GM12873 (cell line): ENCODE data around the gene DNAH8.

Source experiments
- TF ChIP-seq, protein P1 (sequence below): IDR thresholded peaks from 2 replicates; pipeline ENCODE4 v1.5.1; 2012; ENCODE audit warnings: low read depth, mild to moderate bottlenecking, moderate library complexity, low read length, control low read depth; ENCODE audit not compliant: insufficient read depth; ENCODE audit errors: missing control alignments

The DNAH8 gene

DNA sequence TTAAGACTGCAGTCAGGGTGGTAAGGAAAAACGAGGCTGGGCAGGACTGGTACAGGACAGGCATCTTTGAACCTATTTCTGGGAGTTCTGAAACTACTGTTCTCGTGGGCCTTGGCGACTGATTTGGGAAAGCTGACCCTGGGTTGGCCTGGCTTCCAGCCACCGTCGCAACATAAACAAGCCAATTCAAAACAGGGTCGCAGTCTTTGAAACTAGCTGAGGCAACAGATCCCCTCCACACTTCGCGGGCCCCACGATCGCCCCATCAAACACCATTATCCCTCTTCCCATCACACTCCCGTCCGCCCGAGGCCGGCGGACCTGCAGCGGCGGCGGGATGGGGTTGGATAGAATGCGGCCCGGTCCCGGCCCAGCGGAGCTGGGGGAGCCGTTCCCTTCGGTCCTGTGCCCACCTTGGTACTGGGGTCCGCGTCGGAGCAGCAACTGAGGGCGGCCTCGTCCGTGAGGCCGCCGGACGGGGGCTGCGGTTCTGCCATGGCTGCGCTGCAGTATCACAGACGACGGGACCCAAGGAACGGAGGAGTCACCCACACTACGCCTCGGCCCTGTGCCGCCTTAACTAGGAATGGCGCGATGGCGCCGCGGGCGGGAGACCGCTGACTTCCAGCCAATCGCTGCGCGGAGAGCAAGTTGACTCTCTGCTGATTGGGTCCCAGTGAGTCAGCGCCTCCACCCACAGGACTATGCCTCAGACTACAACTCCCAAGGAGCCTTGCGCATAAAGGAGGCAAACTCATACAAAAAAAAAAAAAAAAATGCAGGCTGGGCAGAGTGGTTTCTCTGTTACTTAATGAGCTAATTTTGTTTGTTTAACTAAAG is 12.3 kb upstream of the DNAH8 start, which contains the start of gene GLO1:
GLO1 (minus strand) TSS at position 588 of the 840 bp plus-strand sequence; CDS start at position 497, 91 bp downstream.
- TF ChIP-seq, protein P1, sequence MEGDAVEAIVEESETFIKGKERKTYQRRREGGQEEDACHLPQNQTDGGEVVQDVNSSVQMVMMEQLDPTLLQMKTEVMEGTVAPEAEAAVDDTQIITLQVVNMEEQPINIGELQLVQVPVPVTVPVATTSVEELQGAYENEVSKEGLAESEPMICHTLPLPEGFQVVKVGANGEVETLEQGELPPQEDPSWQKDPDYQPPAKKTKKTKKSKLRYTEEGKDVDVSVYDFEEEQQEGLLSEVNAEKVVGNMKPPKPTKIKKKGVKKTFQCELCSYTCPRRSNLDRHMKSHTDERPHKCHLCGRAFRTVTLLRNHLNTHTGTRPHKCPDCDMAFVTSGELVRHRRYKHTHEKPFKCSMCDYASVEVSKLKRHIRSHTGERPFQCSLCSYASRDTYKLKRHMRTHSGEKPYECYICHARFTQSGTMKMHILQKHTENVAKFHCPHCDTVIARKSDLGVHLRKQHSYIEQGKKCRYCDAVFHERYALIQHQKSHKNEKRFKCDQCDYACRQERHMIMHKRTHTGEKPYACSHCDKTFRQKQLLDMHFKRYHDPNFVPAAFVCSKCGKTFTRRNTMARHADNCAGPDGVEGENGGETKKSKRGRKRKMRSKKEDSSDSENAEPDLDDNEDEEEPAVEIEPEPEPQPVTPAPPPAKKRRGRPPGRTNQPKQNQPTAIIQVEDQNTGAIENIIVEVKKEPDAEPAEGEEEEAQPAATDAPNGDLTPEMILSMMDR: no peak

DNA sequence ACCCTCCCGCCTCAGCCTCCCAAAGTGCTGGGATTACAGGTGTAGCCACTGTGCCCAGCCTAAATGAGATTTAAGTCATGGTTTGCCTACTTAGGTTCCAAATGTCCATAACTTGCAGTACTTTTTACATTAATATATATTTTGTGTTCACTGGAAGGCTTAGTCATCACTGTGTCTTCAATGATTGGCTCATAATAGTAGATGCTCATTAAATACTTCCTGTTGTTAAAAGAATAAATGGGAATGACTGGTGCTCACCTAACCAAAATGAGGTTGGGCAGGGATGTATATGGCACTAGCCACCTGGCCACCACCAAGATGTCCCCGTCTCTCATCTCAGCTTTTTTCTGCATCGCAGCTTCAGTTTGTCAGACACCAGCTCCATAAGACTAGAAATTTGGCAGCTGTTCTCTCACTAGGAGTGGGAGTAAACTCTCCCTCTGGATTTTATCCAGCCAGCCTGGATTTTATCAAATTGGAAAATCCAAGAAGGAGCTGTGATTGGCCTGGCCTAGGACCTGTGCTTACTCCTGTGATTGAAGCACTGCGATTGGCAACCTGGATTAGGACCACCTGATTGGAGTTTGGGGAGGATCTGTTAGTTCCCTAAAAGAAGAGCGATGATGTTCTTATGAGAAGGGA is 11.0 kb upstream of the DNAH8 start:
- TF ChIP-seq, protein P1: no peak

DNA sequence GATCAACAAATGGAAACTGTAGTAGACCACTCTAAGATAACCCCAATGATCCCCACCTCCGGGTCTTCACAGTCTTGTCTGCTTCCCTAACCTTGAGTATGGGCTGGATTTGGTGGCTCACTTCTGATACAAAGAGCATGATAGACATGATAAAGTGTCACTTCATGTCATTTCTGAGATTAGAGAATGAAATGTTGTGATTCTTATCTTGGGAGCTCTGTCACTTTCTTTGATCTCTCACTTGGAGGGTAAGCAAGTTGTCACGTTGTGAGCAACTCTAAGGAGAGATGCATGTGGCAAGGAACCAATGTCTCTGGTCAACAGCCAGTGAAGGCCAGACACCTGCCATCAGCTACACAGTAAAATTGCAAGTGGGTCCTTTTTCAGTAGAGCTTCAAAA is 9.2 kb upstream of the DNAH8 start:
- TF ChIP-seq, protein P1: no peak

DNA sequence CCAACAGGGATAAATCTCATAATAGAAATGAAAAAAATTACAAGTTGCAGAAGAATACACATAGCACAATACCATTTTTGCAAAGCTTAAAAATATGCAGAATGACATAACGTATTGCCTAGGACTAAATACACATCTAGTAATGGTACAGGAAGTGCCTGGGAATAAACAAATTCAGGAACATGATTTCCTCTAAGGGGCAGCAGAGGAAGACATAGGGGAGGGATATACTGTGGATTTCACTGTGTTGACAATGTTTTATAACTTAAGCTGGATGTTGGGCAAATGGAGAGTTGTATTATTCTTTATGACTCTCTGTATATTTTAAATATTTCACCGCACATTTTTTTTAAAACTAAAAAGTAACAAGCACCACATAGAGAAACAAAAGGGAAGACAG is 6.6 kb upstream of the DNAH8 start:
- TF ChIP-seq, protein P1: no peak

DNA sequence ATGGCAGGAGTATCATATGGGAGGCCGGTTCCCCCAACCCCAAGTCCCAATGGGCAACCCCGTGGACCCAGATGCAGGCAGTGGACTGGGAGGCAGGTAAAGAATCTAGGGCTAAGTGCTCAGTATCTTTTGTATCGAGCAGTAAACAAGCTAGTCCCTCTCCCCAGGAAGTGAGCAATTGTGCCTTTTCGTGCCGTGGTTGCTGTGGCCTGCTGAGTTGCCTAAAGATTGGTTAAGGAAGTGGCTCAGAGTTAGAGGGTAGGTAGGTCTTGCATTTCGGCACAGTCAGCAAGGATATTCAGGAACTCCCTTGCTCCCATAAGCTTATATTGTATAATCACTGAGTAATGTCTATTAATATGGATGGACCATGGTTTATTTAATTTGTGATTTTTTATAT is 1.3 kb upstream of the DNAH8 start:
- TF ChIP-seq, protein P1: no peak

DNA sequence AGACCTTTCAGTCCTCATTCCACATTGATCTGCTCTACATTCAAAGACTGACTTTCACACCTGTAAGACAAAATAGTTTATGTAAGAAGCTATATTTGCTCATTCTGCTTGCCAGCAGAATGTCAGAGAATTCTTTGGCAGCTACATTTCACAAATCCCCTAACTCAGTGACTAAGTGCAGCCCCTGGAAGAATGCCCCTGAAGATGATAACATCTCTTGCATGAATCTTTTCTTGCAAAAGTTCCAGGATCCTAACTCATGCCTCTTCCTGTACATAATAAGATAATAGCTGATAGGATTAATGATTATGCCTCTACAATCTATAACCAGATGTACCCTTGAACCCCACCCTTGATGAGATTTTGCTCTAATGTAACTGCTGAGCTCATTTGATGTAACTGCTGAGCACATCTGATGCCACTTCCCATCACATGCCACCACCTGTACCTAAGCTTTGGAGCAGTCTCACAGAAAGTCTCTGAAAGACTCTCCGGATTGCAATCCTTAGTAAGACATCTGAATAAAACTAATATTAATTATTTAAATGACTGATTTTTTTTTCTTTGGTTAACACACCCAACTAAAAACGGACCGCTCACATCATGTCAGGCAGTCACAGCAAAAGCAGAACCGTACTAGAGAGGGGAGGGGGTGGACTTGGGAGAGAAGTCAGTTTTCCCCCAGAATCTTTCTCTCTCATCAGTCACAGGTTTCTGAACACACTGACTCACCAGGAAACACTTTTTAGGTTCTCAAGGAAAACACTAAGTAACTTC is 684 bp upstream of the DNAH8 start:
- TF ChIP-seq, protein P1: no peak

DNA sequence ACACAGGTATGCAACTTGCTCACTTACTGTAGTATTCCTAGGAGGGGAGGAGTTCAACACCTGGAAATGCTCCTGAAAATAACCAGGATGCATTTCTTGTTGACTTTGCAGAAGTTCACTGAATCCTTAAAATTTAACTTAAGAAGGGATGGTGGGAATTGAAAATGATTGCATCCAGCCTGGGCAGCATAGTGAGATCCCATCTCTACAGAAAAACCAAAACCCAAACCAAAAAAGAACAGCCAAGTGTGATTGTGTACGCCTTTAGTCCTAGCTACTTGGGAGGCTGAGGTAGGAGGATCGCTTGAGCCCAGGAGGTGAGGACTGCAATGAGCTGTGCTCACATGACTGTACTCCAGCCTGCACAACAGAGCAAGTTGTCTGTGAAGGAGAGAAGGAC is 1.7 kb downstream of the DNAH8 start:
- TF ChIP-seq, protein P1: no peak
